ENCODE results near the gene SMG1.

The SMG1 gene

DNA sequence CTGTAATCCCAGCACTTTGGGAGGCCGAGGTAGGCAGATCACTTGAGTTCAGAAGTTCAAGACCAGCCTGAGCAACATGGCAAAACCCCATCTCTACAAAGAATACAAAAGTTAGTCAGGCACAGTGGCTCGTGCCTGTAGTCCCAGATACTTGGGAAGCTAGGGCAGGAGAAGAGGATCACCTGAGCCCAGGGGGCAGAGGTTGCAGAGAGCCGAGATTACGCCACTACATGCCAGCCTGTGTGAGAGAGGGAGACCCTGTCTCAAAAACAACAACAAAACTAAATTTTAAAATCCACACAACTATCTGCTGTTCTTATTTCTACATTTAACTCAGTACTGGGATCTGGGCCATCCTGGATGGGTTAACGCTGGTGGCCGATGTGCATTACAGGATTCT, 83.6 kb downstream of the SMG1 start:
- no peak for DNase-seq

DNA sequence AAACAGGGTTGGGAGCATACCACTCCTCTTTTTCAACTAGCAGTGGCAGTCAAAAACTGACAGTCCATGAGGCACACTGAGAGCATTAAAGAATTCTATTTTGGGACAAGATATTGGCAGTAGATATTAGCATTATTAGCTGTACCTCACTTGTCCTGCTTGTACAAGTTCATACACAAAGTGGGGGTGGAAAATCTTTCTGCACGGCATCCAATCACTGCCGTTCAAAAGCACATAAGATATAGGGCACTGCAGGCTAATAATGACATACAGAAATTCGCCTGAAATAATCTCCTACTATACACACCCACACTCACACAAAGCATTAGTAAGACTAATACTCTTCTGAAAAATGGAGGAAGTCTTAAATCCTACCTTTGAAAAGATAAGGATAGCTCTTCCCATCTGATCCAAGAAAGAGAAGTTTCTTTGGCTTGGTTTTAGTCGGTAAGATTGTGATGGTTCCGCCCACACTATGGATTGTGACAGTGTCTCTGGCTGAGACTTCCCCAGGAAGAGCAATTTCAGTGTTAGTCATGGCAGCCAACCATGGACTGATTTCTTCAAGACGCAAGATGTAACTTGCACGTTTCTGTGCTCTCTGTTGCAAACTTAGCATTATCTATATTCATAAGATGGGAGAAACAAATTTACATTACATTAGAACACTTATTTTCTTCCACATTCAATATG, 84.2 kb downstream of the SMG1 start:
- DNase-seq = no peak

DNA sequence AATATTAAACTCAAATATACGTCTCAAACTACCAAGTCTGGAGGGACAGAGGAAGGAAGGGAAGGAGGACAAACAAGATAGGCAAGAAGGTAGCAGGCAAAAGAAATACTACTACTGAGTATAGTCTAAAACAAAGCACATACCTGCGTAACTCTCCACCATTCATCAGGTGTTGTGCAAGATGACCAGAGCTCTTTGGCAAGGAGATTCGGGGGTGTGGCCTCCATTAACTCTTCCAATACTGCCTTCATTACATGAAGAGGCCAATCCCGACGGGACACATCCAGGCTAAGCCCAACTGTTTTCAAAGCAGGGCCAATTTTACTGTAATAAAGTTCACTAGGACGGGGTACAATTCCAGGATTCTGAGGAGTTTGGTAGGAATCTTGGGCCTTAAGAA, 86.7 kb downstream of the SMG1 start:
- DNase-seq = no peak

DNA sequence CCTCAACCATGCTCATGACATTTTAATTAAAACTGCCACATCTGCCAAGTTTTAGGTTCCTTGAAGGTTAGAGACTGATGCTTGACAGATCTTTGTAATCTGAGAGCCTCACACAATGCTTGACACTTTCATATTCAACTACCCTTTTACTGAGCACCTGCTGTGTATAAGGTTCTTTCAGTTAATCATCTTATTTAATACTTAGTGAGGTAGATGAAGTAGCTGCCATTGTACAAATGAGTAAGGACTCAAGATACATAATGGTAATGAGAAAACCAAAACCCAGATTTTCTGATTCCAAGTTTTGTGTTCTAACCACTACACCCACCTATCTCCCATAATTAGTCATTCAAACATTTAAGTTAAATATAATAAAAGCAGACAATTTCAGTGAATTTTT, 89.5 kb downstream of the SMG1 start:
- DNase-seq = no peak

DNA sequence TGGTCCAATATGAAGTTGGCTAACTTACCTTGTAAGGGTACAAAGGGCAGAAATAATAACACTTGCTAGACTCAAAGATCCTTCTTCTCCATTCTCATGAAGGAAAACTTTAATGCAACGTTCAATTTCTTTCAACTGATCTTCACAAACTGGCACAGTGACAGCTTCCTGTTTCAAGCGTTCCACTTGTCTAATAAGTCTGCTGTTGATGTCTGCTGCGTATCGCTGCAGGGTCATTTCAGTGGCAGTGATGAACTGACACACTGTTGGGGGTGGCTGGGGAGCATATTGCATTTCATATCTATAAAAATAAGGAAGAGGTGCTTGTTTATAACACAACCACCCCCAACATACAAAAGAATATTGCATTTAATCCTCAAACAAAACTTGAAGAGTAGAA, 91.3 kb downstream of the SMG1 start:
- no peak for DNase-seq

DNA sequence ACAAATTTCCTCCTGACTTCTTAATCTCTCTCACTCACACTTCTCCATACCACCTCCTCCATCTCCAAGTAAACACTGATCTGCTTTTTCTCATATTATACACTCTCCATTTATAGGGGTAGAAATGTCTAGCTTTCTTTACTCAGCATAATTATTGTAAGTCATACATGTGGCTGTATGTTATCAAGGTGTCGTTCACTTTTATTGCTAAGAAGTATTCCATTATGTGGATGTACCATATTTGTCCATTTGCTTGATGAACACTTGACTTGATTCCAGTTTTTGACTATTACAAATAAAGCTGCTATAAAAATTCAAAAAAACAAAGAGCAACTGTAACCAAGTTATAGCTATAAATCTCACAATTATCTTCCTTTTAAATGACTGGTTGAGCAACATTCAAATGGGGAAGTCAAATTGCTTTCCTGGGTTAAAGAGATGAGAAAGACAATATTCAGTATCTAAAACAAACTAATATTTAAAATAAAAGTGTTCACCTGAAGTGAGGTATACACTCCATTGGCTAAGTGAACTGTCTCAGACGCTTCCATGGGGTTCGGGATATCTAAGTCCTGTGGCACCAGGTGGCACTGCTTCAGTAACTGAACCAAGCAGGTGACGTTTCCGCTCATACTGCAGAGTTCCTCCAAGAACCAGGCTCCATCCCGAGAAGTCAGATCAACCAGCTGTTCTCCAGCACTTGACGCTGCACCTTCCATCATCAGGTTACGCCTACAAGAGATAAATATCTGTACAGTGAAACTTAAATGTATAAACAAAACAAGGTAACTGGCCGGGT, 92.3 kb downstream of the SMG1 start:
- no peak for DNase-seq

DNA sequence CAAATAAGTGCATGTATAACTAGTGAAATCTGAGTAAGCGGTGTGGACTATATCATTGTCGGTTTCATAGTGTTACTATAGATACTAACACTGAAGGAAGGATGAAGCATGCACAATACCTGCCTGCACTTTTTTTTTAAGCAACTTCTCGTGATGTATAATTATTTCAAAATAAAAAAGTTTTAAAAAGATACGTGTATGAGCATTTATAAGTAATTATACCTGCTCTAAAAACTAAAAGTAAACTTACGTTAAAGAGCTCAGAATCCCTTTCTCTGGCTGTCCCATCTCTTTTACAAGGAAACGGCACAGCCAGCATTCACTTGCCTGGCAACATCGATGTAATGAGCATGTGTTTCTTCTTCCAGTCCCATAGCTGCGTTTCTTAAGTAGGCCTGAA, 93.6 kb downstream of the SMG1 start:
- DNase-seq = no peak

DNA sequence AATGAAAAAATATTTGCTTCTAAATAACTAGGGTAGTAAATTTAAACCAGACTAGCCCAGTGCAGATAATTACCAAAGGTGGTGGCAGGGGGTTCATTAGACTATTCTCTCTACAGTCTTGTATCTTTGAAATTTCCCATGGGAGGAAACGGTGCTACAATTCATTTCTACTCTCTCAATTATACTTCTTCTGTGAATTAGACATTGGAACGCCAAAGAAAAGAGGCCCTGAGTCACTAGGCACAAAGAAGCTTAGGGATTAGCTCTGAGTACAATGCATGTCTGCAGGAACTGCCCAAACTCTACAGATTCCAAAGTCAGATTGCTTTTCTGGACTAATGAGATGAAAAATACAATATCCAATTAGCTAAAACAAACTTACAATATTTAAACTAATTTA, 94.2 kb downstream of the SMG1 start:
- no peak for DNase-seq

DNA sequence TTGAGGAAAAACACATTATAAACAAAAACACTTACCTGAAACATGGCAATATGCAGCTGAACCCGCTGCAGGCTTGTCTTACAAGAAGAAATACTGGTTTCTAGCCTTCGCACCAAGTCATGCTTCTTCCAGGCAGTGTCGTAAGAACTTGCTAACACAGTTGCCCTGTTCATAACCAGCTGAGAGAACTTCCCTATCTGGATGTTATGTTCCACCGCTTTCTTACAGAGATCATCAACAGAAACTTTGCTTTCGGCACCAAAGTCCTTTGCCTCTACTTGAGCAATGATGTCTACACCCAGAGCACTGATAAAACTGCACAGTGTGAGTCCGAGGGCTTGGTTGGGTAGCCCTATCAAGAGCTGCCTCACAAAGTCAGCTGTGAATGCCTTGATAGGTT, 97.0 kb downstream of the SMG1 start:
- no peak for DNase-seq

DNA sequence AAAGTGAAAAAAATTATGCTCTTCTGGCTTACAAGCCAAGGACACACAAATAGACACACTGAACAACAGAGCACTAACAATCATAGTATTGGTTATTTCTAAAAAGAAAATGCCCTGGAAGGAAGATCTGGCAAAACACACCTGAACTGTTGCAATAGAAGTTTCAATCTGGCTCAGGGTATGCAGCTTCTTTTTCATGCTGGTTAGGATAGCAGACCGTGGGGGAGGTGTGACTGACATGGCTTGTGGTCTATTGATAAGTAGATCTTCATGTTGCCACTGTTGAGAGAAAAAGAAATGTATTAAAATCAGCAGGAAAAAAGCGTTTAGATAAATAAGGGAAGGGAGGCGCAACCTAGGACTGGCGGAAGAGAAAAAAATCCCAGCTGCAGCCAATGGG, 98.3 kb downstream of the SMG1 start:
- DNase-seq = no peak

DNA sequence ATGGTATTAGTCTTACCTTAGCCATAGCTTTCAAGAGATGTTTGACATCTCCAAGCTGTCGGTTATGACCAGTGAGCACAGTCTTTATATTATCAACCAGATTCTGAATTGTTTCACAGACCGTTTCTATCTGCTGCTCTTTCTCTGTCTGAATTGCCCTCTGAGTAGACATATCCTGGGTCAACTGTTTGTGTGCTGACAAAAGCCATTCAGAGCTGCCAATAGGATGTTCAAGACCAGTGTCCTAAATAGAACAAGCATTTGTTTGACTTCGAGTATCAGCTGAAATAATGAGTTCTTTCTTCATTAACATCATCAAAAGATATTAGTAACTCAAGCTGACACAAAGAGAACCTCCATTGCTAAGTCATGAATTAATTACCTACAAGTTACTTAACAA, 109.9 kb downstream of the SMG1 start:
- DNase-seq = no peak

DNA sequence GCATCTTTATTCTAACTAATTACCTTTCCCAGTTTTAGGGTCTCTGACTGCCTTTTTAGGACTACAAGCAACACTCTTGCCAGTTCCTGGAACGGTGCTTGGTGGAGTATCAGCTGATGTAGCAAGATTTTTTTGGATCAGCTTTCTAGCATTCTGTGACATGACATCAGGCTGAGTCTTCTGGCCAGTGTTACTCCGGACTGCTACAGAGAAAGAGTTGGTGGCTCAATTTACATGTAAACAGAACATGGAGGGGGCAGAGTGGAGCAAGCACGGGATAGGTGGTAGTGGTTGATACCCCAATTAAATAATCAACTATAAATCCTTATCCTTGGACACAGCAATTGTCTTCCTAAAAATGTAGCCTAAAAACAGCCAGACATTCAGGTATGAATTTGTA, 114.3 kb downstream of the SMG1 start:
- DNase-seq = no peak

DNA sequence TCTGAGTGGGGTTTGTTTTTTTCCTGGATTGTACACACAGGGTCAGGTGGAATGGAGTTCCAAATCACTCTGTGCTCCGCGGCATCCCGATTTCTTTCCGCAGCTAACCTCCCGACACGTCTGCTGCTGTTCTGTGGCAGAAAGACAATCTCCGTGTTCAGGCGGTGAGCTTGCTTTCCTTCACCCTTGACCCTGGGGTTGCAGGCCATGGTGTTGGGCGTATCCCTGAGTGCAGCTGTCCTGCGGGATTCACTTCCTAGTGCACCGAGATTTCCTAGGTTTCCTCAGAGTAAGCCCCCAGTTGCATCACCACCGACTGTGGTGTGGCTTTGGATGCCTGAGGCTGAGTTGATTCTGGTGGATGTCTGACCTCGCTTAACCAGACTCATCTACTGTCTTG, 117.0 kb downstream of the SMG1 start:
- DNase-seq = no peak

DNA sequence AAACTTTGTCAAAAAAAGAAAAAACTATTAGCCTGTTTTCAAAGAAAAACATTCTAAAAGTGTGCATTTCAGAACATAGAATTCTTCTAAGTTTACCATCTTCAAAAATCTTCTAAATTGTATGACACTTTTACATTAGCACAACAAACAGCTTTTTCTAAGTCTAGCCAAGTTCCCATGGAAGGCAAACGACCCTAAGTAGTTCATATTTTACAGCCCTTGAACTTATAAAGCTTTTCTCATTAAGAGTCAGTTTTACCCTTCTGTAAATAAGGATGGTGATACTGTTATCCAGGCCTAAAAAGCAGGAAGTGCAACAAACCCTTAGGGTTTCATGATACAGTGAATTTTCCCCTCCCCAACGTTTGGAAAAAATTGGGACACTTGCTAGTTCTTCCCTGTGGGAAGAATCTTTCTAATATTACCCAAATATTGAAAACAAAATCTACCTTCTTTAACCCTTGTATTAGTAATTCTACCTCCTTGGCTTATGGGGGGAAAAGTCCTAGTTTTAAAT, 120.9 kb downstream of the SMG1 start:
- DNase-seq = no peak

DNA sequence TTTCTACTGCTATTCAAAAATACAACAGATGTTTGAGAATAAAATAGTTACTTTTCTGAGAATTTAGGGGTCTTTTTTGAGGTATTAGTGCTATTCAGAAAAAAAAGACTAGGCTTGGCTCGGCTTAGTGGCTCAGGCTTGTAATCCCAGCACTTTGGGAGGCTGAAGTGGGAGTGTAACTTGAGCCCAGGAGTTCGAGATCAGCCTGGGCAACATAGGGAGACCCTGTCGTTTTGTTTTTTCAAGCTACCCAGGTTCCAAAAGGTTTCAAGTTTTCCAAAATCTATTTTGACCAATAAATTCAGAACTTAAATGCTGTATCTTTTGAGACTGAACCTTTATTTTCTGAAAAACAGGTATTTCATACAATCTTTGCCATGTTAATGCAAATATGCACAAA, 121.7 kb downstream of the SMG1 start:
- no peak for DNase-seq

DNA sequence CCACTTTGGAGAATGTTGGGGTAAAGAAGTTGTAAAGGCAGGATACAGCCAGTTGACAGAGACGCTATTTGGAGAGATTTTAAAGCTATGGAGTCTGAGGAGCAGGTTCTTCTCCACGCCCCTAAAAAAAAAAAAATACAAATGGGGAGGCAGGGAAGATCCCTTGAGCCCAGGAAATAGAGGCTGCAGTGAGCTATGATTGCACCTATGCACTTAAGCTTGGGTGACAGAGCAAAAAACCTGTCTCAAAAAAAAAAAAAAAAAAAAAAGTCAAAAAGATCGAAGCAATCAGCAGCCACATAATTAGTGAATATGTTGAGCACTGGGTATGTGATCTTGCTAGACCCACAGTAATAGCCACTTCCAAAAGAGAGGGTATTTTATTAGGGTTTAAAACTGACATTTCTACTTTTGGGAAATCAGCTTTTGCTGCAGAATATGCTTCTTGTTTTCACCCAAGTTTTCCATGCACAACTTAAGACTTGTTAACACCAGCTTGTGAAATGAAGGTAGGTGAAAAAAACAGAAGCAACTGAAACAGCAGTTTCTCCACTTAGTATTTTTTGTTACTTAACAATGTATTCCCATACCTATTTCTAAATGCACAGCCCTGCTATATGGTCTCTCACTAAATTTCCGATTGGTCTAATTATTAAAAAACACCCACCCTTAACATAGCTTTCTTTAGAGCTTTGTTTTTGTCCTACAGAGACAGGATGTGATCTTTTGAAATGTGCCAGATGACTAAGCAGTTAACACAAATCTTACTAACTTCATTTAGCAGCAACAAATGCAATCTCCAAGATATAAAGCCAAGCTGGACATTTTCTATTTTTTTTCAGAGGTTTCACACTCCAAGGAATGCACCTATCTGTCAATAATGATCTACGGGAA, 122.4 kb downstream of the SMG1 start:
- DNase-seq = peak; percentile 2

DNA sequence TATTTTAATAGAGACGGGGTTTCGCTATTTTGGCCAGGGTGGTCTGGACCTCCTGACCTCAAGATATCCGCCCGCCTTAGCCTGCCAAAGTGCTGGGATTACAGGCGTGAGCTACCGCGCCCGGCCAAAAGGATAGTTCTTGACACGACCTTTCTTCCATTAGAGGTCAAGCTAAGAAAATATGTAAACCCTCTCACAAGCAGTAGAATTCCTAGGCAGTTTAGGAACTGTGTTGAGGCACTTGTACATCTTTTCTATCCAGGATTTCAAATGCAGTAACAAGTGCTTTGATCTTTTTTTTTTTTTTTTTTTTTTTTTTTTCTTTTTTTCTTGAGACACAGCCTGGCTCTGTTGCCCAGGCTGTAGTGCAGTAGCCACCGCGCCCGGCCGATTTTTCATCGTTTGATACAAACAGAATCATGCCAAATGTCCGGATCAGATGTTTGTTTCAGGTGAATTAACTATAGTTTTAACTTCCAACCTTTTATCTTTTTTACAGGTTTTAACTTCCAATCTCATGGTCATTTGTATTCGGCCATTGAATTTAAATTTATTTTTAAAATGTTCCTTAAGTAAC, 123.4 kb downstream of the SMG1 start:
- DNase-seq = no peak

DNA sequence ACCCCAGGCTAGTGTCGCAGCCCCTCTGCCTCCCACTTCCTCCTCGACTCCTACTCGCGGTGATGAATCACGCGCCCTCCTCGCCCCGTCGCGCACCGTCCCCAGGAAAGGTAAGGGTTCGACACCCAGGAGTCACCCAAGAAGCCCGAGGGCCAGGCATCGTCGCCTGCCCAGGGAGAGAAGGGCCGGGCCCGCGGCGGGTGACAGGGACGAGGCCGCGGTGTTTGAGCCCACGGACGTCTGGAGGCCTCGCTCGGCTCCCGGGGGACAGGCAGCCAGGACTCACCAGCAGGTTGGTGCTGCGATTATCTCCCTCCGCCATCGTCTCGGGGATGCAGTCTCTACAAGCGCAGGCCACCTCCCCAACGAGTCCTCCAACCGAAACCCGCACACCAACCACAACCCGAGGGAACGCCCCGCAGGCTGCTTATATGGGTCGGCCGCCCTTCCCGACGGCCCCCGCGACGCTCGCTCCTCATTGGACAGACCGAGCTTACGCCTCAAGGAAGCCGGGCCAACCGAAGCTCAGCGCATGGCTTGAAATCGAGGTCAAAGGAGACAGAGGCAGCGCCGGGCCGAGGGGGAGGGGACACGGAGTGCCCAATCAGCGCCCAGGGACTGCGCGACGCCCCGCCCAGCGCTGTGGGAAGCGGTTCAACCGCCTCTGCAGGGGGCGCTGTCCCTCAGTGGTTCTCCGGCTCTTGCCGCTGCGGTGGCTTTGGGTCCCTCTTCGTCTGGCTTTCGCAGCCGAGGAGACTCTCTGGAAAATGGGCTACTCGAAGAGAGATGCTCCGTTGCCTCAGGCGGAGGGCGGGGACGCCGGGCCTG, 124.8 kb downstream of the SMG1 start, which contains the start of gene ARL6IP1:
TSS of gene ARL6IP1 (minus strand) at position 405 of the 828 bp plus-strand sequence. CDS start at position 322, 83 bp downstream.
- peak; percentile 100 for DNase-seq

DNA sequence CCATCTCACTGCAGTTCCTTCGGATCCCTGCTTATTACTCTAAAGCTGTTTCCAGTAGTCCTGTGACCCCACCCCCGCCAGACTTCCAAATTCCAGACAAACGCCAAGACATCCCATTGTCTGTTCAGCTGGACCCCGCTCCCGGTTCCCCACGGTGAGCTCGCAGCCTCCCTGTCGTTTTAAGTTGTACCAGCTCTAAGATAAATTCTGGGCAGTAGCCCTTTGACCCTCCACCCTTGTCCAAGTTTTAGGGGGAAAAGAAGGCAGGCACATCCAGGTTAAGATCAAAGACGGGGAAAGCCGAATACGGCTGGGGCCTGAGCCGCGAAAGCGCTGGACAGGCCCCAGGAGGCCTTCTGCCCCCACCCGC, 125.4 kb downstream of the SMG1 start:
- no peak for DNase-seq

DNA sequence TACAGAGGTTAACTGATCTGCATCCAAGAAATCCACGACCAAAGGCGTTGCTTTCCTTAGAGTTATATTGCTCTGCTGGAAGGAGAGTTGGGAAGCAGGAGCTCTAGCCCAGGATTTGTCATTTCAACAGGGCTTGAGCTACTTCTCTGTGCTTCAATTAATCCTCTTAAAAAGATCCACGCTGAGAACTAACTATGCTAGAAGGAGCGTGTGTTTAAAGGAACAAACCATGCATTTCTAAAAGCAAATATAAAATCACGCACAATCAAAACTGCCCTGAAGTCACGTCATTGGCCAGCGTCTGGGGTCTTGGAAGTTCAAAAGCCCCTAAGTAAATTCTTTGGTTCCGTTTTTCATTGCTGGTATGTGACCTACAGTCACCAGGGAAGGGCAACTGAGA, 125.9 kb downstream of the SMG1 start:
- DNase-seq = no peak

DNA sequence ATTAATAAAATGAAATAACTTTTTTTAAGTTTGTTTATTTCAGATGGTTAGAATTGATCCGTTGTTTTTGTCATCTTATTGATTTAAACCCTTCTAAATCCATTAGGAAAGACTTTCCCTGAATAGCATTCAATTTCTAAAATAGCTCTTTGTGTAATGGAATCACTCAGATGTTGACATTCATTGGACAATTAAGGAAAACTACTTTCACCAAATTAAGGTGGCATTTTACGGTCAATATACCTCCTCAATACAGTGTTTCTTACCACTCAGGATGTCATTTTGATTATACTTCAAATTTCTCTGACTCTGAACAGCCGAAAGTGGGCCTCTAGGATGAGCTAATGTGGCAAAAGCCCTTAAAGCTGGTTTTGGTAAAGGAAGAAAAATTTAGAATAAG, 126.7 kb downstream of the SMG1 start:
- DNase-seq = no peak

DNA sequence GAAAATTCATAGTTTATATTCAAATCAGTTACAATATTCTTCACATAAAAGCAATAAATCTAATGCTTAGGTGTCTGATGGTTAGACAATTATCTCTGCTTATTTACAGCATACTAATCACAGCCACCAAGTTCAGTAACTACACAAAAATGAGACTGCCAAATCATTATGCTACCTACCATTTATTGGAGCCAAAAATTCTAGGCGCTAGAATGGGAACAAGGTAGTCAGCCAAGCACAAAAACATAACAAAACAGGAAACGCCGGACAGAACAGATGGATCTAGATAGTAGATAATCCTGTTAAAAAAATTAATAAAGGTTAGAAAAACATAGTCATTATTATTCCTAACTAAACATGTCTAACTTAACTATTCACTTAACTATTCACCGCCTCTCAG, 128.5 kb downstream of the SMG1 start:
- no peak for DNase-seq
